Stimulated activated CD4-positive, alpha-beta T cell treated with anti-CD3 and anti-CD28 coated beads, Interleukin-2, amount 100 ng/mL, for 48 hours (primary cell): ENCODE measurements around the gene FOXQ1.
"Not testable (repeated sequence)": the region's sequence is repeated elsewhere in the genome, so short reads cannot be mapped to it uniquely, and the experiment has no call there.

Experiments
- DNase-seq, 2 donors: peaks; one replicate each; pipeline ENCODE4 v3.0.0-alpha.2; 2020

The FOXQ1 gene

DNA sequence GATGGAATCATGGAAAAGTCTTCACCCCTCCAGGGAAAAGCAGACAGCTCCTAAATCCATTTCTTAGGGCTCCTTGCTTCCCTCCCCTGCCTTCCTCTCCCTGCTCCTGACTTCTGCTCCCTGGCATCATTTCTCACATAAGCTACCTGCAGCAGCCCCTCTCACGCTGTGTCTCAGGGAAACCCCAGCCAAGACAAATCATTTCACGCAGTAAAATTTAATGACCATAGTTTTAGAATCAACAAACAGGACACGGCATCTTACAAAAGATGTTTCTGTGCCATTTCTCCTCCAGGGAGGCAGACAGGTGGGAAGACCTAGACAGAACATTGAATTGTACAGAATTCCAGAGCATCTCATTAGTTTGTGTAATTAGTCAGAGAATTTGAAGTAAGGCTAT, 16.5 kb upstream of the FOXQ1 start:
- no peak for DNase-seq

DNA sequence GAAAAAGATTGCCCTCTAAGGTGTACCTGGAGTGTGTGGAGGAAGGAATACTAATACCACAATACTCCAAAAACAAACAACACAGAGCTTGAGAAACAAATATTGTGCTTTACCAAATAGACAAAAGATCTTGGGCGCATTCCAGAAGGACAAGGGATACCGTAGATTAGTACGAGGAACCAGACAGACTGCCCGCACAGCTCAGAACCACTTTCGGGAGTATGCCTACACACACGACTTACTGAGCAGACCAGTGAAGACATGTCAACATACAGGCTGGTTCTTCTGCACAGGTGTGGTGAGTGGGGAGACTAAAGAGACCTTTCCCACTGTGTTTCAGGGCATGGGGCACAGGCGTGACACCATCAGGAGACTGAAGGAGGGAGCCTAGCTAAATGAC, 15.8 kb upstream of the FOXQ1 start:
- DNase-seq, result no peak

DNA sequence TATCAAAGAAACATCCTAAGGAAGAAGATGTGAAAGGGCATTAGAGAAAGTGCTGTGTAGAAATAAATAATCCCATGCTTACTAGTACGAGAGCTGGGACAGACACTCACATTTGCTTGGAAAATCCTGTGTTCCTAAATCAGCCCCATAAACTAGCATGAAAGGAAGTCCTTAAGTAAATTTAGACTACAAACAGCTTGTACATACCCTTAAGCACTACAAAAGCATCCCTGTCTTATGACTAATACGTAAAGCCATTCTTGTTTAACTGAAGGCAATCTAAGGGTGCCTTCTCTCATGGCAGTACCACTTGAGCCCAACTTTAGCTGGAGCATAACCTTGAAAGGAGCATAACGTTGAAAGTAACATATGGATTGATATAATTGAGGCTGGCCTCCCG, 15.4 kb upstream of the FOXQ1 start:
- DNase-seq, result no peak

DNA sequence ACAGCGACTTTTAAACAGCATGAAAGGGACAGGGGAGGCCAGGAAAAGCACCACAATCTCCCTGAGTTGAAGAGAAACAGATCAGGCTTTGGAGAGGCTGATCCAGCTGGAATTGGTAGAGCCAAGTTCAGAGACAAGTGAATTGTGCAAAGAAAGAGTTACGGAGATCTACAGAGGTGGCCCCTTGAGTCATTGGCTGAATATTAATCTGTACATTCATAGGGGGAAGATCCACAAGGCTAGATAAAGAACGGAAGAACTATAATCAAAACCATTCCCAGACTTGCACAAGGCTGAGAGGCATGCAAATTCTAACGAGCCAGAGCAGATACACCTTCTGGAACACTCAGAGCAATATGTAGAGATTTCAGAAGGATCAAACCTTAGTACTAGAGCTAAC, 14.2 kb upstream of the FOXQ1 start:
- DNase-seq, result no peak

DNA sequence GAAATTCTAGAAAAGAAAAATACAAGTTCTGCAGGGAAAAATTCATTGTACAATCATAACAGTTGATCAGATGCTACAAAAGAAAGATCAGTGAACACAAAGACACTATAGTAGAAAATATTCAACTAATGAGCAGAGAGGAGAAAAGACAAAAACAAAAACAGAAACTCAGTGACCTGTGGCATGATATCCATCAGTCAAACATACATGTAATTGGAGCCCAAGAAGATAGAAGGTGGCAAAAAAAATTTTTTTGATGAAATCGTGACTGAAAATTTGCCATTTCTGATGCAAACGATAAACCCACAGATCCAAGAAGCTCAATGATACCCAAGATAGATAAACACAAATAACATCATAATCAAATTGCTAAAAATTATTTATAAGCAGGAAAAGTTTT, 13.1 kb upstream of the FOXQ1 start:
- no peak for DNase-seq

DNA sequence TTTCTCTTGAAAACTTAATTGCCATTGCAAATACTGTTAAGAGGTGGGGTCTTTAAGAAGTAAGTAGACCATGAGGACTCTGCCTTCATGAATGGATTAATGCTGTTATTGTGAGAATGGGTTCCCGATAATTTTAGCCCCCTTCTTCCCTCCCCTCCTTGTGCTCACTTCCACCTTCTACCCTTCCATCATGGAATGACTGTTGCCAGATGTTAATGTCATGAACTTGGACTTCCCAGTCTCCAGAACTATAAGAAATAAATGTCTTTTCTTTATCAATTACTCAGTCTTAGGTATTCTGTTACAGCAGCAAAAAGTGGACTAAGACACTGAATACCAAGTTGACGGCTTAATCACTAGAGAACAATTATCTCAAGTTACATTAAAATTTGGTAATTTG, 5.8 kb upstream of the FOXQ1 start:
- DNase-seq, result no peak

DNA sequence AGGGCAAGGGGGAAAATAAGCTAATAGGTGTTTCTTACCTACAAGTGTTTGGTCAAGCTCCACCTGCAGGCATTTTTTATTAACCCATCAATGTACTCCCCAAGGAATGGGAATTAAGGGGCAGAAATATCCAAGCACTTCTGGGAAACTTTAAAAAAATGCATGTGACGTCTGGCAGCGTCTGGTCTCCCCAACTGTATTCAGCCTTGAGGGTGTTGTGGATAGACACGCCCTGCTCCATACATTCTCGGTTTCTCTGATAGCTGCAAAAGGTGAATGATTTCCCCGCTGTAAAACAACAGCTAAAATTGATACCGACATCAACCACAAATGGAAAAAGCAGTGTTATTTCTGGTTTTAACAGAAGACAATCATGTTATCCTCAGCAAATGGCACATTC, 2.5 kb upstream of the FOXQ1 start:
- DNase-seq, result no peak

DNA sequence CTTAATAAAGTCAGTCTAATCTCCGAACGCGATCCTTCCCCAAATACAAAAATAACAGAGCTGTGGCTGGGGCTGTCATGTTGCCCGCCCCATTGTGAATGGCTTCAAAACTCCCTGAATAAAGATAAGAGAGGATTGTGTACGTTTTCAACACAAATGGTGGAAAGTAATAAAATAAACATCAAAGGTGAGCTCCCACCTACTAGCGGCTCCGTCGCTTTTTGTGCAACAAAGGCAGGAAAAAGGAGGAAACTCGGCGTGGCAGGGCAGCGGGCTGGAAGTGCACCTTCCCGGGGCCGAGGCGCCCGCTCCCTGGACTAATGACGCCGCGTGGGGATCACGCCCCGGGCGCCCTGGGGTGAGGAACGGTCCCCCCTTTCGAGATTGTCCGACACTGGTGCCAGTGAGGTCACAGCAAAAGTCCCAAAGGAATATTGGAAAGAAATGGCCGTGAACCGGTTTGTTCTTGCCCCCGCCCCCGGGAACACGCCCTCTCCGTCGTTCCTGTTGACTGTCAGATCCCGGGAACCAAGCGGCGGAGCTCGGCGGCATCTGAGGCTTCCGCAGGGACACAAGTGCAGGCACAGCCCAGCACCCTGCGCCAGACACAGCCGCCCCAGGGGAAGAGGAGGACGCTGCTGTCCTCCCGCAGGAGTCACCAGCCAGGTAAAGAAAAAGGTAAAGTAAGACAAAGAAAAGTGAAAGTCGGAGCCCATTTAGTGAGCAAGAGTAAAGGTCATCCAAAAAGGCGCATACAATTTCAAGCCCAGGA, 1.1 kb upstream of the FOXQ1 start:
- no peak for DNase-seq

DNA sequence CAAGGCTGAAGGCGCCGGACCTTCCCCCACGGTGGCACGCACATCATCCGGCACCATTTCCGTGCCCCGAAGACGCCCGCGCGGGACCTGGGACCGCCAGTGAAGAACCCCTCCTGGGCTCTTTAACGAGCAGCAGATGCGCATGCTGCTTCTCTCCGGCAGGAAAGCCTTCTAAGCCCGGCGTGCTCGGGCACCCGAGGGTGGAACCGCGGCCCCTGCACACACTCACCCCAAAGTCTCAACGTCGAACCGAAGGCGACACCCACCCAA, 240 bp downstream of the FOXQ1 start:
- DNase-seq, result no peak

DNA sequence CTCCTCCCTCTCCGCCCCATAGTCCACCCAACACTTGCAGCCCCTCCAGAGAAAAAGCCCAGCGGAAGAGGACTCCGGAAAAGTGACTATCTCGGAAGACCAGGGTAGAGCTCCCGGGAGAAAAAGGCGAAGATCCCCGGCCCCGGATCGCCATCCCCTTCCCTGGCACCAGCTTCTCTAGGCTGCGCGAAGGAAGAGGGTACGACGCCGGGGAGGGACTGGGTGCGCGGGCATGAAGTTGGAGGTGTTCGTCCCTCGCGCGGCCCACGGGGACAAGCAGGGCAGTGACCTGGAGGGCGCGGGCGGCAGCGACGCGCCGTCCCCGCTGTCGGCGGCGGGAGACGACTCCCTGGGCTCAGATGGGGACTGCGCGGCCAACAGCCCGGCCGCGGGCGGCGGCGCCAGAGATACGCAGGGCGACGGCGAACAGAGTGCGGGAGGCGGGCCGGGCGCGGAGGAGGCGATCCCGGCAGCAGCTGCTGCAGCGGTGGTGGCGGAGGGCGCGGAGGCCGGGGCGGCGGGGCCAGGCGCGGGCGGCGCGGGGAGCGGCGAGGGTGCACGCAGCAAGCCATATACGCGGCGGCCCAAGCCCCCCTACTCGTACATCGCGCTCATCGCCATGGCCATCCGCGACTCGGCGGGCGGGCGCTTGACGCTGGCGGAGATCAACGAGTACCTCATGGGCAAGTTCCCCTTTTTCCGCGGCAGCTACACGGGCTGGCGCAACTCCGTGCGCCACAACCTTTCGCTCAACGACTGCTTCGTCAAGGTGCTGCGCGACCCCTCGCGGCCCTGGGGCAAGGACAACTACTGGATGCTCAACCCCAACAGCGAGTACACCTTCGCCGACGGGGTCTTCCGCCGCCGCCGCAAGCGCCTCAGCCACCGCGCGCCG, 822 bp downstream of the FOXQ1 start:
- no peak for DNase-seq

DNA sequence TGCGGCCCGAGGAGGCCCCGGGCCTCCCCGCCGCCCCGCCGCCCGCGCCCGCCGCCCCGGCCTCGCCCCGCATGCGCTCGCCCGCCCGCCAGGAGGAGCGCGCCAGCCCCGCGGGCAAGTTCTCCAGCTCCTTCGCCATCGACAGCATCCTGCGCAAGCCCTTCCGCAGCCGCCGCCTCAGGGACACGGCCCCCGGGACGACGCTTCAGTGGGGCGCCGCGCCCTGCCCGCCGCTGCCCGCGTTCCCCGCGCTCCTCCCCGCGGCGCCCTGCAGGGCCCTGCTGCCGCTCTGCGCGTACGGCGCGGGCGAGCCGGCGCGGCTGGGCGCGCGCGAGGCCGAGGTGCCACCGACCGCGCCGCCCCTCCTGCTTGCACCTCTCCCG, 1.5 kb downstream of the FOXQ1 start:
- DNase-seq, result no peak

DNA sequence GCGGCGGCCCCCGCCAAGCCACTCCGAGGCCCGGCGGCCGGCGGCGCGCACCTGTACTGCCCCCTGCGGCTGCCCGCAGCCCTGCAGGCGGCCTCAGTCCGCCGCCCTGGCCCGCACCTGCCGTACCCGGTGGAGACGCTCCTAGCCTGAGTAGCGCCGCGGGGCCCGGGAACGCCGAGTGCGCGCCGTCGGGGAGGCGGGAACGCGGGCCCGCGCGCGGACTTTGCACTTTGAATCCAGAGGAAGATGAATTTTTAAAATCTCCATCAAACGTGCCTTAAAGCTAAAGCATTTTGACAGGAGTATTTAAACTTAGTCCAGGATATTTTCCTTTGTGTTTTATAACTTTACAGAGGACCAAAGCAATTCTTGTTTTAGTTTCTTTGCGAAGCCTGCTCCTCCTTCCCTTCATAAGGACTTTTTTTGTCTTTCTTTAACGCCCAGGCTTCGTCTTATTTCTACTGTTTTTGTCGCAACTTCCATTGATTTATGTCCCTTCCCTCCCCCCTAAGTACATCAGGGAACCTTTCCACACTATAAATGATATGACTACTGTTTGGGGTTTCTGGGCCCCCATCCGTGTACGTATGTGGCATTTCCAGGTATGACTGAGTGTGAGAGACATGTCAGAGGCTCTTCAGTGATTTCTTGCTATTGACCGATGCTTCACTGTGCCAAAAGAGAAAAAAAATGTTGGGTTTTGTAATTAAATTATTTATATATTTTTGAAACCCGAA, 2.0 kb downstream of the FOXQ1 start:
- DNase-seq, result peak in 1 of 2 donors; percentile 30

DNA sequence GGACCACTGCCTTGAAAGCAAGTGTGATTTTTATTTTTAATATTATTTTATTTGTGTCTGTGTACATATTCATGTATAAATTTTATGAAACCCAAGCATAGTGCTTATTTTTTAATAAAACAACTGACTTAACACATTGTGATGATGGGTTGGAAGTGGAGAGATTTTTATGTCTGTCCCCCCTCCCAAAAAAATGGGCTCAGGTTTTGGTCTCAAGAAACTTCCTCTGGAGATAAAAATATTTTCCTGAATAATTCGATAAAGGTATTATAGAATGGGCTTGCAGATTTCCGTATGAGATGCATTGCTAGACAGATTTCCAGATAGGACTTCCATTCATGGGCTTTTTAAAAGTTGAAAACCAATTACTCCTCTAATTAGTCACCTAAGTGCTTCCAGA, 2.7 kb downstream of the FOXQ1 start:
- no peak for DNase-seq

DNA sequence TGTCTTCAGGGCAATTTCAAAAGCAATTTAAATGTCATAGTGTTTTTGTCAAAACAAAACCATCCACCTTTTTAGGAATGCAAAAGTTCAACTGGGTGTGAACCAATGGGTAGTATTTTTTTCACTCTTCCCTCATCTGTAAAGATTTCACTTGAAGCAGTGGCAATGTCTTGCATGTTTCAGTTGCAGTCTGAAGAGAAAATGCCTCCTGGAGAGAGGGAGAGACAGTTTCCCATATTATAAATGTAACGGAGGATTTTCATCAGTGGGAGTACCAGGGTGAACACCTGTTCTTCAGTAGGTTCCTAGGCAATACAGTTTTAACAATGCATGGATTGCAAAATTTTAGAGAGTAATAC, 3.3 kb downstream of the FOXQ1 start:
- DNase-seq, result no peak

DNA sequence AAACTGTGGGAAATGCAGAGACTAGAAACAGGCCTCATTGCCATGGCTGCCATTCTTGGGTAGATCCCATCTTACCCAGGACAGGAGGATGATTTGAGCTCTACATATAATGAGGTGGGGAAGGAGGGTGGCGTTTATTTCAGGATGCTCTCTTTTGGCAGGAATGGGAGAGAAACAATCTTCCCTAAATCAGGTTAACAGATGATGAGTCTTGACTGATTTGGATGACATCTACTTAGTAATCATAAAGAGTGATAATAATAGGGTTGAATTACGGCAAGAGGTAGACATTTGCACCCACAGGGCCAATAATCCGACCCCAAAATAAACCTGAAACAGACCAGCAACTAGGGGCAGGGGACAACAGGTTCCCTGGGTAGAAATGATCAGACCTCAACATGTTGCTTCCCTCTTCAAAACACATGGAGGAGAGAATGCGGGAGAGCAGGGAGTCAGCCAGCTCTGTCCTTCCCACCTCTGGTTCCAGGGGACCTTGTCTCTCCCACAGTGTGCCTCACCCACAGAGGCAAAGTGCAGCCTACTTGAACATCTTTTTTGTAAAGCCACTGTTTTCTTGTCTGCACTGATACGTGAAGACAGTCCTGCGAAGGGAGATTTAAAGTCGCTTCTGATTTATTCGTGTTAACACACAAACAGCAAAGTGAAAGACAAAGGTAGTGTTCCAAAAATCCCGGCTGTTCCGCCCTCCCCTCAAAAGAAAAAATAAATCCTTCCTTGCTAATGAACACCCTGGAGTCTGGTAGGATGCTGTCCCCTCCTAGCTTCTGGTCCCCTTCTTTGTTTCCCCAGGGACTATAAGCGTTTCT, 3.9 kb downstream of the FOXQ1 start:
- DNase-seq, result no peak

DNA sequence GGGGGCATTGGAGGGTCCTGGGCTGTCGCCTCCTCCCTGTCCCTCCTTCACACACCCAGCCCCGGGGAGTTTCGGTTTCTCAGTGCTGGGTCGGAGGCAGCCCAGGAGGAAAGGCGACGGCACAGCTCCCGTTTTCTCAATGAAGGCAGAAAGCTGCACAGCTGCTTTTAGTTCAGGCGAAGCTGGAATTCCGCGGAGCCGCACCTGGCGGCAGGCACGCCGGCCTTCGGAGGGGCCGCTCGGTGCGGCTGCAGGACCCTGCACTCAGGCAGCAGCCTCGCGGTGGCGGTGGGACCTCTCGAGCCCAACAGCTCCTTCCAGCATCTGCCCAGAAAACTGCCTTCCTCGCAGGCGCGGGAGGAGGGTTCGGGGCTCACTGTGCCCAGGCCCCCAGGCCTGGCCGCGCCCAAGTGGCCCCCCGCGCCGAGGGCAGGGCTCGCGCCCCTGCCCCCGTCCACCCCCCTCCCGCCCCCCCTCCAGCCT, 4.6 kb downstream of the FOXQ1 start:
- no peak for DNase-seq

DNA sequence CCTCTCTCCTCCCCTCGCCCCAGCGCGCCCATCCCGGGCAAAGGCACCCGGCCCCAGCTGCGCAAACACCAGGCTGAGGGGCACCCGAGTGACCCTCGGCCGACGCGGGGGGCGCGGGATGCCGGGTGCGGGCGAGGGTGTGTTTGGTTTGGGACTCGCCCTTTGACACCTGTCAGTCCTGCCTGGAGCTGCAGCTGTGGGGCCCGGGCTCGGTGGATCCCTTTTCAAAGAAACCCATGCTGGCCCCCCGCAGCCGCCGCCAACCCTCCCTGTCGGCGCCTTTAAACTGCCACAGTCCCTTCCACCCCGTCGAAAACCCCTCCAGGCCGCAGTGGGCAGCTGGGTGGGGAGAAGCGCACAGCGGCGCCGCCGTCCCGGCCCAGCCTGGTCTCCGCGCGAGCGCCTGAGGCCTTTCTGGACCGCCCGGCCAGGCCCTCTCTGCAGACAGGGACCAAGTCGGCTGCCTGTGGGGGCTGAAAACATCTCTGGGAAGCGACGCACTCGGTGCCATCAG, 5.5 kb downstream of the FOXQ1 start:
- no peak for DNase-seq

DNA sequence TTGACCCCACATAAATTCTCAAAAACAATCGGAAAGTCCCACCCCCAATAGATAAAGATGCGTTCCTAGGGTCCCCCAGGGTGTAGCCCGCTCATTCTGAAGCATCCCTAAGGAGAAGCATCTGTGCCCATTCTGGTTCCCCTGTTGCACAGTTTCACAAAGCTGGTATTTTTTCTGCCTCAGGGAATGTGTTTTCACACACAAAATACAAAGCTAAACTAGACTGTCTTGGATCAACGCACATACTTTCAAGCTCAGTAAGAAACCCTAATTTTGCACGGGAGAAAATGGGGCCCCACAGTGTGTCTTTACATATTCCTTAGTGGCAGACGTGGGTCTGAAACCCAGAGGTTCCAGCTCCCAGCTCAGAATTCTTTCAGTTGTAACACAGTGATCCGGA, 6.1 kb downstream of the FOXQ1 start:
- no peak for DNase-seq

DNA sequence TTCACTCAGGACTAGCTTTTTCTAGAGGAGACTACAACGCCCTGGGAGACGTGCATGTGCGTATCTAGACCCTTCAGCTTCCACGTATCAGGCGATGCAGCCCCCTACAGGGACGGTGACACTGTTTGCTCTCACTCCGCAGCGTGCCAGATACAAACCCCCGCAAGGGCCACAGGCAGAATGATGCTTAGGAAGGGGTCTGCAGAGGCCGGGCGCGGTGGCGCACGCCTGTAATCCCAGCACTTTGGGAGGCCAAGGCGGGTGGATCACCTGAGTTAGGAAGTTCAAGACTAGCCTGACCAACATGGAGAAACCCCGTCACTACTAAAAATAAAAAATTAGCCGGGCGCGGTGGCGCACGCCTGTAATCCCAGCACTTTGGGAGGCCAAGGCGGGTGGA, 6.7 kb downstream of the FOXQ1 start:
- DNase-seq, result not testable (repeated sequence)

DNA sequence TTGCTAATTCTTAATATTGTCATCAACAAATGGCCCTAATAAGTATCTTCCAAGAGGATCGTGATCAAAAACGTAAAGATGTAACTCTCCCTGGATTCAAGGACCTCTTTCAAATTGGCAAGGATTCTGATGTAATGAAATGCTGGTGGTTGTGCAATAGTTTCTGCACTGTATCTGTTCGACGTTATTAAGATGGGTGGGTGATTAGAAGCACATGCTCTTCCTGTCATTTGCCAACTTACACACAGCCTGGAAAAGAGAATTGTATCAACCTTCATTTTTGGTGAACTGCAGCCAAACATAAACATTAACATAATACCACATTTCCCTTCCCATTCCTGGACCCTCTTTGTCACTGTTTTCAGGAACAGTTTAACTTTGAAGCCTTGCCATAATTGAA, 9.8 kb downstream of the FOXQ1 start:
- no peak for DNase-seq

DNA sequence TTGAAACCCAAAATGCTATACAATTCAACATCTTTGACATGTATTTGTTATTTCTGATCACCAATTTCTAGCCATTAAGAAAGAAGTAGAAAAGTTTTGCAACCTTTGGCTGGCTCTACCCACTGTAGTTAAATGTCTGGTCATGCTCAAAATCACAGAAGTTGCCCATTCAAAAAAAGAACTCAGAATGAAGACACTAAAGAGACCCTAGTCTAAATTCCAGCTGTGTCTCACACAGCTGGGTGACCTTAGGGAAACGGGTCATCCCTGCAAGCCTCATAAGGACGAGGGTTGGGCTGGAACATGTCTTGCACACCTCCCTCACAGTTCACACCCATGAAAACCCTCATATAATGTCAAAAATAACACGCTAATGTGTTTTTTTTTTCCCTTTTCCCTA, 10.3 kb downstream of the FOXQ1 start:
- DNase-seq, result no peak

DNA sequence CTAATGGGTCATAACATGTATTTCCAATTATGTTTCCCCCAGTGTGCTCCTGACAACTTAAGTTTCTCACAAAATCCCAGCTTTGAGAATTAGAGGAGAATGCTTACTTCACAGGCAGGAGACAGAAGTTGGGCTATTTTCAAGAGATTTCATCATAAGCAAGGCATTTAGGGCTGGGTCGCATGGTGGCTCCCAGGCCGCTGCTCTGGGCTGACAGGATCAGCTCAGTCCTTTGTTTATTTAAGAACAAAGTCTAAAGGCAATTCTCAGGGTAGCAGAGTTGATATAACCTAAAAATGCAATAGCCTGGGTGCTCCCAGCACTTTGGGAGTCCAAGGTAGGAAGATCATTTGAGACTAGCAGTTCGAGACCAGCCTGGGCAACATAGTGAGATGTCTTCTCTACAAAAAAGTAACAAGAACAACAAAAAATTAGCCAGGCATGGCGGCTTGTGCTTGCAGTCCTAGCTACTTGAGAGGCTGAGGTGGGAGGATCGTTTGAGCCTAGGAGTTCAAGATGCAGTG, 10.9 kb downstream of the FOXQ1 start:
- no peak for DNase-seq

DNA sequence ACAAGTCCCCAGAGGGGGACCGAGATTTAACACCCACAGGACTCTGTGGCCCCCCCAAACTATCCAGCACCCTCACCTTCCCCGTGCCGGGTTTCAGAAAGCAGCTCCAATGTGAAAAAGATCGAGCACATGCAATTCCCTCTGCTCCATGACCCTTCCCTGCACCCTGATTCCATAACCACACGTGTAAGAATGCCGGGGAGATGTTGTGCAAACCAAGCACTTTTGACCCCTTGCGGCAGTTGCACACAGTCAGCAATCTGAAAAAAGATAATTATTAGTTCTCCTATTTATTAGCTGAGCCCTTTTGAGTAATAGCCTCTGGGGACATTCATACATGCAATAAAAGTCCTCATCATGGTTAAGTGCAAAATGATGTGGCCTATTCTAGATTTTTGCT, 13.0 kb downstream of the FOXQ1 start:
- no peak for DNase-seq
